Endometrial microvascular endothelial cells (primary cell): ENCODE results near the gene PDXK. TPM values are rescaled to one million over a fixed set of nuclear protein-coding genes. Genes with fewer than 3 reads are reported as not detected.

Experiments used
- in situ Hi-C: cut with HindIII; loops from 2 replicates; pipeline ENCODE4 v1.10.0; 2017; ENCODE audit warnings: low sequenced_read_pairs, low pct_unique_long_range_greater_than_20kb; ENCODE audit errors: inconsistent ontology term
- total RNA-seq: library from RNA; depleted of rRNA; stranded (reverse); fragments of >200 nt; gene quantifications from one replicate; pipeline ENCODE4 v1.2.3, GENCODE V29; 2015; ENCODE audit errors: inconsistent ontology term

Gene PDXK
- total RNA-seq, 1 donor from 2014 or later: 73.7 TPM

DNA sequence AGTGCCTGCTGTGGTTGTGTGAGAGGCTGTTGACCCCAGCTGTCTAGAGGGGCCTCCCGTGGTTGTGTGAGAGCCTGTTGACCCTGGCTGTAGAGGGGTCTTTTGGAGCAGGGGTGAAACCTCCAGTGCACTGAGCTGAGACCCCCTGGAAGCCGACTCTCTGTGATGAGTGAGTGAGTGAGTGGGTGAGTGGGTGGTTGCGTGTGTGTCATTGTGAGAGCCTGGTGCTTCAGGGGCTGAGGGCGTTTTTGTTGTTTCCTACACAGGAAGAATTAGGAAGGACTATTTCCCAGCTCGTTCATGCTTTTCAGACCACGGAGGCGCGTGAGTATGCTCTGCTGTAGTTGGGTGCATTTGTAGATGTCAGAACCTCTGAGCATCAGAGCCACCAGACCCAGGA is 73.5 kb downstream of the PDXK start:
- in situ Hi-C loops: no loop called here

GRCh38 chr21:43793243-43793642 is 74.3 kb downstream of the PDXK start:
- in situ Hi-C loops: no loop called here

GRCh38 chr21:43794311-43794710 is 75.4 kb downstream of the PDXK start:
- in situ Hi-C loops: no loop called here

- in situ Hi-C loops: no loop called here
Observed at GRCh38 chr21:43794857-43795256, 75.9 kb downstream of the PDXK start.

GRCh38 chr21:43797415-43797814 is 78.5 kb downstream of the PDXK start:
- in situ Hi-C loops: no loop called here

- in situ Hi-C loops: no loop called here
Observed at GRCh38 chr21:43797925-43798715, 79.2 kb downstream of the PDXK start.

GRCh38 chr21:43799301-43799840 is 80.4 kb downstream of the PDXK start:
- in situ Hi-C loops: no loop called here

DNA sequence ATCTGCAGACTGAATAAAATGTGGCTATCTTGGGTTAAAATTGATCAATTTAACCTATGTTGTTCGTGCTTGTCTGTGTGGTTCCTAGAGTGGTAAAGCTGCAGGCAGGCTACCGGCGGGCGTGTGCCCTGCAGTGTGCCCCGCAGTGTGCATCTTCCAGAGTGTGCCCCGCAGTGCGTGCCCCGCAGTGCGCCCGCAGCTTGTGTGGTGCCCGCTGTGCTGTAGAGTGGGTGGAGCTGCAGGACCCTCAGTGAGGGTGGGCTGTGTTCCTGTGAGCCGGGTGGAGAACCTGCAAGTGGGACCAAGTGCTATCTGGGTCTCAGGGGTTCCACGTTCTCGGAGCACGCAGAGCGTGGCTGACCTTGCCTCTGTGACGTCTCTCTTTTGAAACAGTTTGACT is 81.2 kb downstream of the PDXK start:
- in situ Hi-C loops: no loop called here

DNA sequence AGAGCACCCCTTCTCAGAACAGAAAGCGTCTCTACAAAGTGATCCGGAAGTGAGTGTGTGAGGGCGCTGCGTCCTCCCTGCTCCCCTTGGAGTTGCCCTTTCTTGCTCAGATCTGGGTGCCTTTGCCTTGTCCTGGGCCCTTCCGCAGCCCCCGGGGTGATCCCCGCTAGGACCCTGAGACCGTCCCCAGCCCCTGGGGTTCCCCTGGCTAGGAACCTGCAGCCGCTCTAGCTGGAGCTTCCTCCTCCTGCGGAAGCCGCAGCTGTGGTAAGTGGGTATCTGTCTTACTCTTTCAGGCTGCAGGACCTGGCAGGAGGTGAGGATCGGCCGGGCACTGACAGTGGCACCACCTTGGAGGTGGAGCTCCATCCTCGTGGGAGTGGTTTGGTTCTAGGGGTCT is 81.6 kb downstream of the PDXK start:
- in situ Hi-C loops: no loop called here

DNA sequence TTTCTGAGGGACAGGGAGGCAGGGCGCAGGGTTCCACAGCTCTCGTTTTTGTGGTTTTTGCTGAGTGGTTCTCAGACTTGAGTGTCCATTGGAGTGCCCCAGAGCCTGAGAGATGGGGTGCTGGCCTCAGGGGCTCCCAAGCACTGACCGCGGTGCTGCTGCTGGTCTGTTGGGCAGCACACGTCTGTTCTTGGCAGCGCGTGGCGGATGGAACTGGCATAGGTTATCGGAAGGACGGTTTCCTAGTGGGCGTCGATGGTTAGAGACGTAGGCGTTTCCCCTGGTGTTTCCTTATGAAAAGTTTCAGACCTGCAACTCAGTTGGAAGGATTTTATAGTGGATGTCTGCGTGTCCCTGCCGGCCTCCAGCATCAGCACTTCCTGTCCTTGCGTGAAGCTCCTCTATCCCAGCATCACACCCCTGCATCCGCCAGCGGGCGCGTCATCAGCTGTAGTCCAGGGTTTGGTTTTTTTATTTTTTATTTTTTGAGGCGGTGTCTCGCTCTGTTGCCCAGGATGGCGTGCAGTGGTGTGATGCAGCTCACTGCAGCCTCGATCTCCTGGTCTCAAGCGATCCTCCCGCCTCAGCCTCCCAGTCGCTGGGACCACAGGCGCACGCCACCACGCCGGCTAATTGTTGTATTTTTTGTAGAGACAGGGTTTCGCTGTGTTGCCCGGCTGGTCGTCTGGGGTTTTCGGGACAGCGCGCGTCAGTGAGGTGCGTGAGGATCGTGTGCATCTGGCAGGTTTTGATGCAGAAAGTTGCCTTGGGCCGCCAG is 82.3 kb downstream of the PDXK start:
- in situ Hi-C loops: no loop called here

GRCh38 chr21:43802713-43803313 is 83.9 kb downstream of the PDXK start:
- in situ Hi-C loops: no loop called here

GRCh38 chr21:43803558-43804300 is 84.8 kb downstream of the PDXK start:
- in situ Hi-C loops: no loop called here

DNA sequence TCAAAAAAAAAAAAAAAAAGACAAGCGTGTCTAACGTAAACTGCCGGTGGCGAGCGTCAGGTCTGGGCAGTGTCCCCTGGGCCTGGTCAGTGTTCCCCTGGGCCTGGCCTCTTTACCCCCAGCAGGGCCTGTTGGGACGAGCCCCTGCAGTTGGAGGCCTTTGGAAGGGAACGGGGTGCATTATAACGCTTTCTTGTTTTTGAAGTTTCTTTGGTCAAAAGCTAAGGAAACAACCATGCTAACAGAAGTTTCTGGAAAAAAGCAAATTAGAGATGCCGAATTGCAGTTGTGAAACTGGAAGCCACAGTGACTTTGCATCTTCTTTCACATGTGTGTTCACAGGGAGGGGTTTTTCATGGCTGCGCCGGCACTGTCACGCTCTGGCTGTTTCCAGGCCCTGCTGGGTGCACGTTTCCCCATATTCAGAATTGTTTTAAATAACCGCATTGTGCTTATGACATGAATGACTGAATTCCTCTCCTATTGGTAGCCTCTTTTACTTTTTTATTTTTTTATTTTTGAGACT is 86.4 kb downstream of the PDXK start:
- in situ Hi-C loops: no loop called here

- in situ Hi-C loops: no loop called here
Observed at GRCh38 chr21:43806017-43806710, 87.2 kb downstream of the PDXK start.

GRCh38 chr21:43808367-43808766 is 89.4 kb downstream of the PDXK start:
- in situ Hi-C loops: no loop called here

DNA sequence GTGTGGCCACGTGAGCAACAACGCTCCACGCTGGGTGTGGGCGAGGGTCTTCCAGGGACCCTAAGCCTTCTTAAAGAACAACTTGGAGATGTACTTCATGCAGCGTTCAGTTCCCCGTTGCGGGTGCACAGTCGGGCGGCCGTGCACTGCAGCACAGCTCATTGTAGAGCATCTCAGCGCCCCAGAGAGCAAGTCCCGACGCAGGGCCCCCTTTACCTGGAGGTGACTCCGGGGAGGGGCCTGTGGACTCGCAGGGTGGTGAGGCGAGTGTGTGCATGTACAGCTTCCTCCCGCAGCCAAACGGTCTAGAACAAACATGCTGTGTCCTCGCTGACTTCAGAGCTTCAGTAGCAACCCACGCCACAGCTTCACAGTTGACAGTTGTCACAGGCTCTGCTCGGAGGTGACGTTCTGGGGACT is 89.9 kb downstream of the PDXK start:
- in situ Hi-C loops: no loop called here

DNA sequence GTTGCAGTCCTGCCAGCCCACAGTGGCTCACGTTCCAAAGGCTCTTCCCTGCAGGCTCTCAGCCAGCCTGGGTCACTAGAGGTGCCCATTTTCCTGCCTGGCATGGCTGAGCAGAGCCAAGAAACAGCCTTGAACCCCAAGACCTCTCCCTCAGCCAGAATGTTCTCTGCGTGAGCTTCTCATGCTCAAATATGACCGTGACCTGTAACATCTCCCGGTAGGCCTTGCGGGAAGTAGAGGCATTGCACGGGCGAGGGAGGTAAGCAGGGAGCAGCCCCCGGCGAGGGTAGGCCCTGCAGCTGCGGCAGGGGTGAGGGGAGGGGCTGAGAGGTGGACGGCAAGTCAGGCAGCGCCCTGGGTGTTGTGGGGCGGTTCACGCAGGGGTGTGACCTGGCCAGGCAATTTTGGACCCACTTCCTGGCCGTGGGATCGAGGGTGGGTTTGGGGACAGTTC is 90.4 kb downstream of the PDXK start:
- in situ Hi-C loops: no loop called here

GRCh38 chr21:43809853-43810504 is 91.0 kb downstream of the PDXK start:
- in situ Hi-C loops: no loop called here
